Ovary (tissue), 9 donors: ENCODE measurements around the gene GALNTL6. TPM values are rescaled to one million over a fixed set of nuclear protein-coding genes. Genes with fewer than 3 reads are reported as not detected.

Source experiments
- DNase-seq, 5 donors: peaks; one replicate each; pipeline ENCODE4 v3.0.0-alpha.2; 2019 to 2020
- H3K27ac ChIP-seq, 2 donors: fragments of 200-600 bp; one replicate each; pipeline versions ENCODE4 v1.5.1 to v1.8.0; 2019 to 2022
- H3K27me3 ChIP-seq: fragments of 200-600 bp; one replicate; pipeline ENCODE4 v1.8.0; 2022
- H3K36me3 ChIP-seq: fragments of 200-600 bp; sonication (generic); one replicate; pipeline ENCODE4 v1.5.1; 2019
- H3K4me1 ChIP-seq: one replicate; pipeline ENCODE4 v1.8.1; 2013; ENCODE audit warnings: mild to moderate bottlenecking, moderate library complexity; ENCODE audit not compliant: insufficient read depth
- H3K4me3 ChIP-seq: fragments of 200-600 bp; sonication (generic); one replicate; pipeline ENCODE4 v1.5.1; 2017
- H3K9me3 ChIP-seq, 2 donors: fragments of 200-600 bp in 1 of 2; sonication (generic) in 1 of 2; one replicate each; pipeline versions ENCODE4 v1.5.1 to v1.8.1; 2013 to 2019; ENCODE audit warnings: mild to moderate bottlenecking in 1 of 2, moderate library complexity in 1 of 2
- EP300 ChIP-seq: sonication (generic); formaldehyde crosslinking; IDR thresholded peaks from one replicate; pipeline ENCODE4 v1.6.1; 2017; ENCODE audit warnings: antibody characterized with exemption
- POLR2A ChIP-seq: fragments of 450-650 bp; IDR thresholded peaks from one replicate; pipeline ENCODE4 v1.6.1; 2017; ENCODE audit warnings: antibody characterized with exemption, mild to moderate bottlenecking, moderate library complexity
- WGBS, 3 donors: extraction: QIAGEN DNeasy Blood & Tissue Kit in 1 of 3; methylation state at CpG; one replicate each; pipeline versions ENCODE4 v1.1.5 to v1.1.7; 2013 to 2017; 5-methylcytosine and 5-hydroxymethylcytosine counted together
- intact Hi-C, 4 donors: fragments of 100-400 bp; cut with DNase I; formaldehyde crosslinking; loops; one replicate each; pipeline versions ENCODE4 v1.11.0 to v1.15.1; 2022 to 2023
- polyA plus RNA-seq, 2 donors: library from polyadenylated mRNA; stranded (reverse); fragments of 200-250 nt in 1 of 2; fragments of 350-450 nt in 1 of 2; fragmentation: Illumina TruSeq in 1 of 2; extraction: RNeasy Lipid Tissue Mini Kit (QIAGEN cat#74804) in 1 of 2; gene quantifications; one replicate each; pipeline ENCODE4 v1.2.3, GENCODE V29; 2013 to 2014
- total RNA-seq, 7 donors: library from RNA; depleted of rRNA in 2 of 7; stranded (reverse); fragments of >200 nt in 2 of 7; fragmentation: NEBNext Ultra II Directional in 3 of 7; extraction: Animal tissue kit (Norgen Biotek cat#: 25700) in 3 of 7; gene quantifications; one replicate each; pipeline versions ENCODE4 v1.1.0 to v1.2.4, GENCODE V29; 2016 to 2023
- TF ChIP-seq, protein P1 (sequence below), 3 donors: fragments of 450-650 bp in 2 of 3; fragments of 200-600 bp in 1 of 3; IDR thresholded peaks; one replicate each; pipeline versions ENCODE4 v1.5.1 to v1.8.0; 2016 to 2022; ENCODE audit warnings: antibody characterized with exemption in 3 of 3, mild to moderate bottlenecking in 1 of 3
- donor health status: DM: no; HTN: no; CAD: no; lungs with moderate emphysema.
- donor health status: DM: no; HTN: no; CAD: no.
- donor health status: Bipolar disorder and iron deficiency.
- donor health status: DM: yes; HTN: yes; CAD: no.
- donor health status: DM: no; HTN: no; CAD: no.
- donor health status: DM: yes; HTN: yes; CAD: no.

Gene GALNTL6
- total and polyA plus RNA-seq, 9 donors: 0.11 to 1.8 TPM; not detected in 7

DNA sequence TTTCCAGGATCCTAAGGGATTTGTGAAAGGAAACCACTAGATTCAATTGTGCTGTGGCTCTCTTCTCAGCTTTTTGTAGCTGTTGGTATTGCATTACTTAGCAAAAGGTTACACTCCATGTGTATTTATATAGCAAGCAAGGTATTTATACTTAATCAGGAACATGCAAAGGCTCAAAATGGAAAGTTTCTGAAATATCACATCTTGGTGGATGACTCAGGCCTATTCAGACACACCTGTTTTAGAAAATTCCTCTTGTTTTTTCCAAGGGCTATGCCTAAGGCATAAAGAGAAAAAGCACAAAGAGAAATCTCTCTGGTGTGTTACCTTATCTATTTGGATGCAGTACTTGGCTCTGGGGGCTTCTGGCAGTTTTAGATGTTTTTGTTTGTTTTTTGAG is 1211.0 kb downstream of the GALNTL6 start:
- intact Hi-C loops: loop anchor here in 1 of 4 donors (10.0 kb wide), 2 partner anchors 141 to 261 kb away; partner anchors contain the start of gene GALNT7
- no peaks in the 10 kb centered on the region for H3K27me3 ChIP-seq
- H3K9me3 ChIP-seq: no peaks in the 10 kb centered on the region
- no peak overlapping the region for H3K4me3 ChIP-seq
- DNase-seq: no peak
- no peaks in the 10 kb centered on the region for H3K4me1 ChIP-seq
- TF ChIP-seq EP300: no peak
- TF ChIP-seq, protein P1, sequence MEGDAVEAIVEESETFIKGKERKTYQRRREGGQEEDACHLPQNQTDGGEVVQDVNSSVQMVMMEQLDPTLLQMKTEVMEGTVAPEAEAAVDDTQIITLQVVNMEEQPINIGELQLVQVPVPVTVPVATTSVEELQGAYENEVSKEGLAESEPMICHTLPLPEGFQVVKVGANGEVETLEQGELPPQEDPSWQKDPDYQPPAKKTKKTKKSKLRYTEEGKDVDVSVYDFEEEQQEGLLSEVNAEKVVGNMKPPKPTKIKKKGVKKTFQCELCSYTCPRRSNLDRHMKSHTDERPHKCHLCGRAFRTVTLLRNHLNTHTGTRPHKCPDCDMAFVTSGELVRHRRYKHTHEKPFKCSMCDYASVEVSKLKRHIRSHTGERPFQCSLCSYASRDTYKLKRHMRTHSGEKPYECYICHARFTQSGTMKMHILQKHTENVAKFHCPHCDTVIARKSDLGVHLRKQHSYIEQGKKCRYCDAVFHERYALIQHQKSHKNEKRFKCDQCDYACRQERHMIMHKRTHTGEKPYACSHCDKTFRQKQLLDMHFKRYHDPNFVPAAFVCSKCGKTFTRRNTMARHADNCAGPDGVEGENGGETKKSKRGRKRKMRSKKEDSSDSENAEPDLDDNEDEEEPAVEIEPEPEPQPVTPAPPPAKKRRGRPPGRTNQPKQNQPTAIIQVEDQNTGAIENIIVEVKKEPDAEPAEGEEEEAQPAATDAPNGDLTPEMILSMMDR (IDR thresholded peaks at IDR 0.05): no peak
- TF ChIP-seq POLR2A: no peak
- H3K27ac ChIP-seq: no peak overlapping the region
- H3K36me3 ChIP-seq: no peaks in the 10 kb centered on the region

DNA sequence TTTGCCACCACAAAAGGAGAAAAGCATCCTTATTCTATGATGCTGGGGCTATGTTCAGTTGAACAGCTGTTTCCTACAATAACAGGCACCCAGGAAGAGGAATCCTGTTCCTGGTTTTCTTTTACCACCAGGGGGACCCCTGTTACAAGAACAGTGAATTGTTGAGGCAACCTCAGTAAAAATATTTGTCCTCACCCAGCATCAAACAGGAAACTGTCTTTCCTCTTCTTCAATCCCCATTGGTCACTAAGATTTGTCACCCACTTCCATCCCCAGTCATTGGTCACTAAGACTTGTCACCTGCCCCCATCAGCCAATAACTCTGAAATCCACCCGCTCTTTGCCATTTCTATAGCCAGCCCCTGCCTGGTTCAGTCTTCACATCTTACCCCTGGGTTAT is 1211.9 kb downstream of the GALNTL6 start:
- DNase-seq: peak in 2 of 5 donors; percentile 39 to 66
- 97 to 100% (median 97%) methylated on average over 1 of the region's 1 CpG for WGBS, 3 donors
- Histone ChIP-seq H3K27me3 (no peaks in the 10 kb centered on the region), H3K9me3 (no peaks in the 10 kb centered on the region), H3K36me3 (no peaks in the 10 kb centered on the region), H3K27ac (no peak overlapping the region), H3K4me1 (no peaks in the 10 kb centered on the region), H3K4me3 (no peak overlapping the region)
- no peak for TF ChIP-seq EP300
- TF ChIP-seq, protein P1 (IDR thresholded peaks at IDR 0.05): peak; percentile 33 to 69 (median 61)
- intact Hi-C loops: loop anchor here in 1 of 4 donors (10.0 kb wide), 2 partner anchors 140 to 260 kb away; partner anchors contain the start of gene GALNT7

DNA sequence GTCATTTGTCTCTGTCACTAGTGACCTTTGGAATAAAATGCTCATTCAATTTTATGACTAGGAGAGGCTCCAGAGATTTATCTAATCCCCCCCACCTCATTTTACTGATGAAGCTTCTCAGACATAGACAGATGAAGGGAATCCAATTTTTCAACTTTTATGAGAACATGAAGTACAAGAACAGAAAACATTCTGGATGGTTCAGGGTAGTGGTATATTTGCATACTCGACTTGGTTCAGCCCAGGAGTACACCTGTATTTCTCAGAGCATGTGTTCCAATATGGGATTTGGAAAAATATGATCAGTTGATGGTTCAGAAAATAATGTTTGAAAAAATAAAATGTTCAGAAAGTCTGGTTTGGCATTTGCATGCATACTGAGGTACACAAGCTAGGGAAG is 1224.0 kb downstream of the GALNTL6 start:
- no peak overlapping the region for H3K27ac ChIP-seq
- no peaks in the 10 kb centered on the region for H3K4me1 ChIP-seq
- no peaks in the 10 kb centered on the region for H3K36me3 ChIP-seq
- intact Hi-C loops: no loop called here
- 89 to 91% (median 89%) methylated on average over 1 of the region's 1 CpG for WGBS, 3 donors
- no peak overlapping the region for H3K4me3 ChIP-seq
- no peak for DNase-seq
- H3K9me3 ChIP-seq: no peaks in the 10 kb centered on the region
- TF ChIP-seq POLR2A (no peak), EP300 (no peak)
- TF ChIP-seq, protein P1 (IDR thresholded peaks at IDR 0.05): no peak
- H3K27me3 ChIP-seq: no peaks in the 10 kb centered on the region

DNA sequence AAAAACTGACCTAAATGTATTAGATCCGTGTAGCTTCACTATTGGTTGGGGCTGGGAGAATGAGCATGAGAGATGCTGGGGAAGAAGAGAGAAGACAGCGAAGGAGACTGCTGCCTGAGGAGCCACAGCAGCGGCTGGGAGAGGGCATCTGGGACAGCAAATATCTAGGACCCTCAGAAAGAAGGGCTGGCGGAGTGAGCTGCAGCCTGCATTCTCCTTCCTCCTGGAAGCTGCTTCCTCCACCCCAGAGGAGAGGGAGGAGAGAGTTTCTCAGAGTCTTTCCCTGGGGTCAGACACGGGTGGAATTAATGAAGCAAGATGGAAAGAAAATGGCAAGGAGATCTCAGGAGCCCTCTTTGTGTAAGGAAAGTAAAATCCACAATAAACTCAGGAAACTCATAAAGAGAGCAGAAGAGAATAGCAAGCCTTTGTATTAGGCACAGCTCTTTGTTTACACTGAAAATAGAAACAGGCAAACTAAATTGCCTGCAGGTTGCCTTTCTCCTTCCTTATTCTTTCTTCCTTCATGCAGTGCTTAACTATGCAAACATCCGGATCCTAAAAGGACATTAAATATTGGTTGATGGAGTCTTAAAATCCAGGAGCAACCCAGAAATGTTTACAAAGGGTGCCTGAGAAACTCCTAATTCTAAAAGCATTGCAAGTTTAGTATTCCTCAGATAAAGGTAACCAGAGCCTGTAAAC is 1225.1 kb downstream of the GALNTL6 start:
- Histone ChIP-seq H3K4me1 (no peaks in the 10 kb centered on the region), H3K9me3 (no peaks in the 10 kb centered on the region), H3K4me3 (no peak overlapping the region), H3K36me3 (no peaks in the 10 kb centered on the region), H3K27ac (no peak overlapping the region), H3K27me3 (no peaks in the 10 kb centered on the region)
- no peak for DNase-seq
- 70 to 77% (median 73%) methylated on average over 6 of the region's 6 CpGs for WGBS, 3 donors
- TF ChIP-seq POLR2A (no peak), EP300 (no peak)
- TF ChIP-seq, protein P1 (IDR thresholded peaks at IDR 0.05): no peak
- intact Hi-C loops: no loop called here
